GM18507 (cell line): ENCODE data around the gene STPG2.
A peak's percentile ranks its signal among the peaks of the same experiment; 100 is the strongest.

Source experiments
- DNase-seq: peaks from one replicate; pipeline ENCODE4 v3.0.0; 2011; ENCODE audit warnings: low read depth; ENCODE audit not compliant: insufficient read length; ENCODE audit errors: extremely low spot score
- FAIRE-seq: peaks from 2 replicates; lab custom pipeline; 2011; peaks lifted over from hg19 to GRCh38; lab: Jason Lieb, UNC

STPG2 gene

GRCh38 chr4:98098764-98099163 lies 44.5 kb downstream of the STPG2 start:
- FAIRE-seq, result no peak

DNA sequence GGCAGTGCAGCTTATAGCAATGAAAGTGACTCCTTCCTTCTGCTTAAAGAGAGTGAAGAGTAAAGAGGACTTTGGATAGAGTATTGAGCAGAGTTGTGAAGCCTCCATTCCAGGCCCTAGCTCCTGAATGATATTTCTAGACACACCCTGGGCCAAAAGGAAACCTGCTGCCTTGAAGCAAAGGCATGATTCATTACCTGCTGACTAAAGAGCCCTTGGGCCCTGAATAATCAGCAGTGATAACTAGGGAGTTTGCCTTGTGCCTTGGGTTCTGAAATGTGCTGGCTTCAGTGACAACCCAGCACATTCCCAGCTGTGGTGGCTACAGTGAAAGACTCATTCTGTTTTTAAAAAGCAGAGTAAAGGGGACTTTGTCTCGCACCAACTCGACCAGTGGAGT lies 49.2 kb downstream of the STPG2 start:
- no peak for DNase-seq
- no peak for FAIRE-seq

More at GRCh38 chr4:98098764-98099163, 44.5 kb downstream of the STPG2 start:
- no peak for DNase-seq

GRCh38 chr4:98093662-98094061 lies 49.6 kb downstream of the STPG2 start:
- FAIRE-seq (no peak), DNase-seq (no peak)

- peak; percentile 12 for FAIRE-seq
- no peak for DNase-seq
Observed at GRCh38 chr4:98092833-98093439, 50.3 kb downstream of the STPG2 start.

DNA sequence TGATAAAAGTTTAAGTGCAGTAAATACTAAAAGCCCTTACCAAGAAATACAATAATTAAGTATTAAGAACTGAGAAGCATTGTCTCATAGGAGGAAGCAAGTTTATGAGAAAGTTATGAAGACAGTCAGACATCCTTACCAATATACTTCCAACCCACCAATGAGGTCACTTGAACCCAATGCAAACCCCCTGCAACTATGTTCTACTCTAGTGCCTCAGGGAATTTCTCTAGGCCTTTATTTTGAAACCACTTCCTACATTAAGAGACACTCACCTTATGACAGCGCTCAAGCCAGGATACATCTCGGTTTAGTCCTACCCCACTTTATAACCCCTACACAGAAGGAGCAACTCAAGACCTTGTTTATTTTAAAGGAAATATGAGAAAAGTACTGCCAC lies 61.3 kb downstream of the STPG2 start:
- FAIRE-seq (no peak), DNase-seq (no peak)

- no peak for FAIRE-seq
- DNase-seq, result no peak
Observed at GRCh38 chr4:98068495-98068894, 74.8 kb downstream of the STPG2 start.

DNA sequence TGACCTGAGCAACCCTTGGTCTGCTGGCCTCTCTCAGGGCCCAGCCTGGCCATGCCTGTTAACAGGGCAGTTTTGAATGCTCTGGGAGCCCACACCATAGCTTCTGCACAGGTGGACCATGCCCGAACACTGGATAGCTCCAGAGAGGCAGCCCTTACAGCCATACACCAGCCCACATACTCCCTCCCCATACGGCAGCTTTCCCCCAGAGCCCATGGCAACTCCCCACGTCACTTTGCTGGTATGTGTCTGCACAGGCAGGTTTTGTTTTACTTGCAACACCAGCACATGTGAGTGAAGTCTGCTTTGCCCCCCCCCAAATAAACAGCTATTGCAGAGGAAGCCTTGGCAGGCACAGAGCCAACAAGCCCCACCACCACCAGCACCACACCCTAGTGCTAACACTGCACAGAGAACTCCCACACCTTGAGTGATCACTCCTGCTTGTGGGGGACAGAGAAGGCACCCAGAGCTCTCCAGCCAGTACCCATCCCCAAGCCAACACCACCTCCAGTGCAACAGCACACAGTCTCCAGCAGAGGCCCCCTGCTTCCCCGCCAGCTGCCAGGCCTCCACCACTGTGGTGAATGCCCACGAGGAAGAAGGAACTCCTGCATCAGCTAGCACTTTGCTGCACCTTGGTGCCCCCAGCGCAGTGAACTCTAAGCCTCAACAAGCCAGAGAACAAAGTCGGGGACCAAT lies 87.3 kb downstream of the STPG2 start:
- FAIRE-seq (no peak), DNase-seq (no peak)

DNA sequence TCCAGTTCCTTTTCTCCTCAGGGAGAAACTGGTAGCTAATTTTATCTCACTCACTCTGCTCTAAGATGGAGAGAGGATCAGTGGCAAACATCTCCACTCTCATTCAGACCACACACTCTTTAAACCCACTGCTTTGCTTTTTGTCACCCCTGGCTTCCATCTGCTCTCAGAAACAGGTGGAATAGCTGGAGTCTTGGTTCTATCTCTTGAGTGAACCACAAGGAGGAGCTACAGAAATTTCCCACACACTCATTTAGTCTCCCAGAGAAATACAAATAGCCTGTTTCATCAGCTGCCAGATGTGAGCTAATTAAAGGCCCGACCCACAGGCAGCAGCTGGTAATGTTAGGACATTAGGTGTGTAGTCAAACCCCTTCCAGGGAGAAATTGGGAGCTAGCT lies 96.6 kb downstream of the STPG2 start:
- no peak for FAIRE-seq
- DNase-seq, result no peak

DNA sequence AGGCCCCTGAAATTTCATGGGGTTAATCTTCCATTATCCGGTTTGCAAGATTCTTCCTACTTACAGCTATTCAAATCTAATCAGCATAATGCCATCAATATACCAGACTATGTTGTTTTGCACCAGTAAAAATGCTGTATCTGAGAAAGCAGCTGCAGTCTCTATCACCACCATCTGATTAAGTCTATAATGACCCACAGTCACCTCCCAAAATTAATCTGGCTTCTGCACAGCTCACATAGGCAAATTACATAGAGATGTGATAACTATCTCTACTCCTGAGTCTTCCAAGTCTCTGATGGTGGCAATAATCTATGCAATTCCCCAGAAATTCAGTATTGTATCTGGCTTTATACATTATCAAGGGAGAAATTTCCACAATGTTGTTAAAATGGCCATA lies 113.2 kb downstream of the STPG2 start:
- DNase-seq, result no peak
- no peak for FAIRE-seq

DNA sequence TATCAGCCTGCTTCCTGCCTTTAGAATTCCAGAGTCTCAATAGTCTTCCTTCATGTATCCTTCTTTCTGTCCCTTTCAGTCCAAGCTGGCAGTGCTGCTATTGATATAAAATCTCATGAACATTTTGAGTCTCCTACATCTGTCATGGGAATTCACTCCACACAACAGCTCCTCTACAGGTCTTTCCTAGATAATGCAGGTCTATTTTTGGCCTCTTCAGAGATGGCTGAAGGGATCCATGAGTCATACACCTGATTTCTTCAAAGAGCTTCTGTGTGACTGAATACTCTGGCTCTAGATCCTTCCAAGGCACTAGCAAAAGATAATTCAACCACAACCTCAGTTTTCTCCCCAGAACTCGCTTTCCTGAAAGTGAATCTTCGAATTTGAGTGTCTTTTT lies 115.4 kb downstream of the STPG2 start:
- DNase-seq (no peak), FAIRE-seq (no peak)

DNA sequence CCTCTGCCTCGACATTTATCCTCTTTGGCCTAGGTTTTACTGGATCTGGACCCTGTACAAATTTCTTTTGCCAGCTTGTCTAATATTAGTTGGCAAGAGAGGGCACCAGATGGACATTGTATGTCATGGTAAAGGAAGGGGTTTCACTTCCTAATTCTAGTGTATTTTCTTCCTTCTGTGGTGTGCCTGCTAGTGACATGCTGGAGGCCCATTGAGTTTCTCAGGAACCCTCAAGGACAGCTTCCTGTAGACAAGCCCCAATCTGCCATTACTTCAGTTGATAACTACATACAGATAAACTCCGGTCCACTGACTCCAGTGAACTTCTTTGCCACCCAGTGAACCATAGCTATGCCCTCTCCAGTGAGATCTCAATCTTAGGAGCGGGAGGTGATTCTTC lies 116.9 kb downstream of the STPG2 start:
- DNase-seq, result no peak
- FAIRE-seq, result no peak

DNA sequence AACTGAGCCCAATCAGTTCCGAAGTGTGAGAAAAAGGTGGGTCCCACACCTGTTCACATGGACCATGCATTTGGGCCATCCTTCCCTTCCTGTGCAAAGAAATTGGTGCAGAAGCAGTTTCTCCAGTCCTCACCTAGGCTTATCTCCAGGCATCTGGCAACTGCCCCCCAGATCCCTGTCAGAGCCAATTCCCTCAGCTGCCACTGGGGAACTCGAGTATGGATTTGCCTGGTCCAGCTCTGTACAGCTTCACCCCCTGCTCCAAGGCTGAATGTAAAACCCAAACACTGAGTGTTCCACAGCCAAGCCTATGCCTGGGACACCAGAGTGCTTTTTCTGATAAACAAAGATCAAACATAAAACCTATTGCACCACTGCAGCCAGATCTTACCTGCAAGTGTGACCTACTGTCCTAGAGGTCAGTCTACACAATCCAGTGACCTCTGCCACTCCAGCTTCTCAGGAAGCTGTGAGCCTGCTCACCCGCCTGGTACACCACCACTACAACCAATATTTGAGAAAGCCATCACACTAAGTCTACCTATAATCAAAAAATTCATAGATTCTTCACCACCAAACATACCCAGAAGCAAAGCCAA lies 136.4 kb downstream of the STPG2 start:
- FAIRE-seq, result no peak
- no peak for DNase-seq

DNA sequence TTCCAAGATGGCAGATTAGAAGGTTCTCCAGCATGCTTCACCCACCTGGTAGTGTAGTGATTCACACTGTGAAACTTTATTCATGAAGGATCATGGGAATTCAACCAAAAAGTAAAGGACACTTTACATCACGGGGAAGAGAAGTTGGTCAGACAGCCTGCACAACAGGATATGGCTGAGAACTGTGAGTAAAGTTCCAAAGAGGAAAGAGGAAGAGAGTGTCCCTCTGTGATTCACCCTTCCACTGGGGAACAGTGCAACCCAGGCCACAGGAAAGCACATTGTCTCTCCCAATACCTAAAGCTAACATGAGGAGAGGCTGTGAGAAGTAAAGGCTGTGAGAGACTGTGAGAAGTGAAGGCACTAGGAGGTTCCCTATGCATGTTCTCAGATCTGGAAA lies 137.2 kb downstream of the STPG2 start:
- FAIRE-seq (no peak), DNase-seq (no peak)

GRCh38 chr4:98000940-98001339 lies 142.3 kb downstream of the STPG2 start:
- no peak for DNase-seq
- no peak for FAIRE-seq

- no peak for FAIRE-seq
- no peak for DNase-seq
Observed at GRCh38 chr4:97998203-97998602, 145.1 kb downstream of the STPG2 start.

- DNase-seq, result no peak
- no peak for FAIRE-seq
Observed at GRCh38 chr4:97994765-97995465, 148.4 kb downstream of the STPG2 start.

- no peak for DNase-seq
- no peak for FAIRE-seq
Observed at GRCh38 chr4:97990409-97990808, 152.9 kb downstream of the STPG2 start.

DNA sequence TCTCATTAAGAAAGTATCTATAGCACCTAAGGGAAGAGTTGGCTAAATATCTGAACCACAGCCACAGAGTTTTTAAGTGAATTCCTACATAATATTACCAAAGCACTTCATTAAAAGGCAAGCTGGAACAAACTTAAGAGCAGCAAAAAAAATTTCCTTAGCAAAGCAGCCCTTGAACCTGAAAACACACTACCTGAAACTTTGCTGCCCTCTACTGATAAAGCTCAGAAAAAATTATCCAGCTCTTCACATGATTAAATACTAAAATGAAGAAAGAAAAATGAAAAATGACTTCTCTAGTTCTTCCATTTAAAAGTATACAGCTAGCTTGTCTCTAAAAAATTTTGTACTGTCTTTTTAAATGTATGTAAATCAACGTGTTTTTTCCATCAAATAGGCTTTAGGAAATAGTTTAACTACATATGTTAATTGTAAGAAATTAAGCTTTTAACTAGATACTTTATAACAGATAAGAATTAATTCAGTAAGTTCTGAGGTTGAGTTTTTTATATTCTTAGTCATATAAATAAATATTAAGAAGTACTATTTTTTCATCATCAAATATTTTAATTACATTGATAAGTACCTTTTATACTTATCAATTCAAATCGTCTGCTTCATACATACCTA lies 156.1 kb downstream of the STPG2 start:
- DNase-seq, result no peak
- no peak for FAIRE-seq

GRCh38 chr4:97984545-97985131 lies 158.6 kb downstream of the STPG2 start:
- FAIRE-seq, result no peak
- no peak for DNase-seq
